Hypothalamus (tissue), 51 donors: ENCODE results near the gene COBL.

ENCODE experiments used
- DNase-seq, 51 donors: peaks; one replicate each; lab custom pipeline; 2025; lab: John Stamatoyannopoulos, UW

Gene COBL

GRCh38 chr7:51038573-51038972 is 278.0 kb downstream of the COBL start:
- no peak for DNase-seq

GRCh38 chr7:51035716-51036115 is 280.9 kb downstream of the COBL start:
- DNase-seq, result no peak

- DNase-seq, result peak in 4 of 51 donors; percentile 10 to 42 (median 22)
Measured at GRCh38 chr7:51034521-51035264, 281.9 kb downstream of the COBL start.

GRCh38 chr7:51033727-51034520 is 282.7 kb downstream of the COBL start:
- DNase-seq, result peak in 14 of 51 donors; percentile 7 to 41 (median 22)

GRCh38 chr7:51031791-51032515 is 284.7 kb downstream of the COBL start:
- DNase-seq, result peak in 8 of 51 donors; percentile 5 to 60 (median 14)

- DNase-seq, result no peak
Measured at GRCh38 chr7:51031216-51031615, 285.4 kb downstream of the COBL start.

- DNase-seq, result no peak
Measured at GRCh38 chr7:51029701-51030191, 286.9 kb downstream of the COBL start.

- no peak for DNase-seq
Measured at GRCh38 chr7:51029131-51029530, 287.5 kb downstream of the COBL start.

- DNase-seq, result no peak
Measured at GRCh38 chr7:51027935-51028830, 288.4 kb downstream of the COBL start.

- DNase-seq, result no peak
Measured at GRCh38 chr7:51027106-51027934, 289.3 kb downstream of the COBL start.

- no peak for DNase-seq
Measured at GRCh38 chr7:51026341-51026740, 290.3 kb downstream of the COBL start.

GRCh38 chr7:51025668-51026067 is 290.9 kb downstream of the COBL start:
- DNase-seq, result no peak

GRCh38 chr7:51024867-51025266 is 291.7 kb downstream of the COBL start:
- no peak for DNase-seq

- no peak for DNase-seq
Measured at GRCh38 chr7:51023547-51023946, 293.1 kb downstream of the COBL start.

- no peak for DNase-seq
Measured at GRCh38 chr7:51022821-51023220, 293.8 kb downstream of the COBL start.

- no peak for DNase-seq
Measured at GRCh38 chr7:51021906-51022570, 294.6 kb downstream of the COBL start.

- no peak for DNase-seq
Measured at GRCh38 chr7:51020944-51021343, 295.7 kb downstream of the COBL start.
